ENCODE results near the gene RNPEPL1. TPM values are rescaled to one million over a fixed set of nuclear protein-coding genes. Genes with fewer than 3 reads are reported as not detected.

Gene RNPEPL1
- total RNA-seq, 1 experiment from 2014 or later: 101 TPM

GRCh38 chr2:240539906-240540305 is 28.4 kb upstream of the RNPEPL1 start:
- peaks cover 30% of the 10 kb centered on the region for H3K36me3 ChIP-seq (ENCODE audit: low read depth)
- no TSS peak for BruUV-seq (replicated peaks)
- H3K4me1 ChIP-seq (replicated peaks; ENCODE audit: insufficient read depth): no peaks in the 10 kb centered on the region
- ChIA-PET CTCF (no interaction called here), POLR2A (ENCODE audit: unreplicated experiment) (no interaction called here)
- H3K27me3 ChIP-seq (ENCODE audit: insufficient read depth, low read depth): no peaks in the 10 kb centered on the region
- peaks cover 53% of the 10 kb centered on the region for H4K20me1 ChIP-seq (ENCODE audit: insufficient read depth)
- intact Hi-C loops (cut with micrococcal nuclease; ENCODE audit: unreplicated experiment): no loop called here
- no peak for TF ChIP-seq EZH2 (IDR thresholded peaks at IDR 0.05; ENCODE audit: low read depth)
- no peak for TF ChIP-seq CTCF (conservative IDR thresholded peaks at IDR 0.05)
- H3K4me3 ChIP-seq: no peak overlapping the region
- no peak overlapping the region for H3K27ac ChIP-seq
- H3K9me2 ChIP-seq (ENCODE audit: insufficient read depth): no peaks in the 10 kb centered on the region
- peak in 1 of 2 experiments; percentile 46 for DNase-seq
- H2AFZ ChIP-seq: no peak overlapping the region
- no peak overlapping the region for H3K4me2 ChIP-seq
- H3K9me3 ChIP-seq (ENCODE audit: insufficient read depth, low read depth): no peaks in the 10 kb centered on the region
- H3K79me2 ChIP-seq (ENCODE audit: low read depth): peaks cover 17% of the 10 kb centered on the region
- H3F3A ChIP-seq (ENCODE audit: insufficient read depth, low read depth): peaks cover 4% of the 10 kb centered on the region; the same call in 1 of the 2 replicates

- Histone ChIP-seq H3K4me2 (no peak overlapping the region), H3K9me2 (ENCODE audit: insufficient read depth) (no peaks in the 10 kb centered on the region), H3K27me3 (ENCODE audit: insufficient read depth, low read depth) (no peaks in the 10 kb centered on the region), H2AFZ (no peak overlapping the region), H3K4me1 (replicated peaks; ENCODE audit: insufficient read depth) (no peaks in the 10 kb centered on the region), H3K36me3 (ENCODE audit: low read depth) (peaks cover 41% of the 10 kb centered on the region), H3K9me3 (ENCODE audit: insufficient read depth, low read depth) (0 out of 2 replicates have a peak, but pooled peaks cover 3% of the 10 kb centered on the region), H3F3A (ENCODE audit: insufficient read depth, low read depth) (peaks cover 14% of the 10 kb centered on the region), H3K27ac (no peak overlapping the region), H4K20me1 (ENCODE audit: insufficient read depth) (peaks cover 51% of the 10 kb centered on the region), H3K4me3 (no peak overlapping the region), H3K79me2 (ENCODE audit: low read depth) (peaks cover 52% of the 10 kb centered on the region)
- ChIA-PET CTCF (interaction anchor here (0.8 kb wide), 1 partner anchor 37 kb away, joined by 3 read pairs; no protein-coding TSS in a partner anchor), POLR2A (ENCODE audit: unreplicated experiment) (no interaction called here)
- intact Hi-C loops (cut with micrococcal nuclease; ENCODE audit: unreplicated experiment): no loop called here
- BruUV-seq (replicated peaks): no TSS peak
- DNase-seq: no peak
- TF ChIP-seq EZH2 (IDR thresholded peaks at IDR 0.05; ENCODE audit: low read depth): no peak
- no peak for TF ChIP-seq CTCF (conservative IDR thresholded peaks at IDR 0.05)
Measured at GRCh38 chr2:240551288-240551687, 17.0 kb upstream of the RNPEPL1 start.

GRCh38 chr2:240551811-240552210 is 16.5 kb upstream of the RNPEPL1 start:
- Histone ChIP-seq H3K27me3 (ENCODE audit: insufficient read depth, low read depth) (no peaks in the 10 kb centered on the region), H2AFZ (no peak overlapping the region), H3K9me3 (ENCODE audit: insufficient read depth, low read depth) (0 out of 2 replicates have a peak, but pooled peaks cover 3% of the 10 kb centered on the region), H3K9me2 (ENCODE audit: insufficient read depth) (no peaks in the 10 kb centered on the region), H3K79me2 (ENCODE audit: low read depth) (peaks cover 57% of the 10 kb centered on the region), H3F3A (ENCODE audit: insufficient read depth, low read depth) (peaks cover 14% of the 10 kb centered on the region), H4K20me1 (ENCODE audit: insufficient read depth) (peaks cover 52% of the 10 kb centered on the region), H3K4me2 (no peak overlapping the region), H3K4me1 (replicated peaks; ENCODE audit: insufficient read depth) (no peaks in the 10 kb centered on the region), H3K4me3 (no peak overlapping the region), H3K36me3 (ENCODE audit: low read depth) (peaks cover 41% of the 10 kb centered on the region), H3K27ac (no peak overlapping the region)
- DNase-seq: no peak
- intact Hi-C loops (cut with micrococcal nuclease; ENCODE audit: unreplicated experiment): no loop called here
- POLR2A ChIA-PET (ENCODE audit: unreplicated experiment): no interaction called here
- no TSS peak for BruUV-seq (replicated peaks)
- TF ChIP-seq EZH2 (IDR thresholded peaks at IDR 0.05; ENCODE audit: low read depth) (no peak), CTCF (conservative IDR thresholded peaks at IDR 0.05) (no peak)
- CTCF ChIA-PET: no interaction called here
